GM19351 (cell line): ENCODE results near the gene MTRFR.
A peak's percentile ranks its signal among the peaks of the same experiment; 100 is the strongest.

ENCODE experiments used
- ATAC-seq: cut with Tn5 transposase; IDR thresholded peaks from one replicate; pipeline ENCODE4 v1.9.1; 2021; ENCODE audit warnings: mild to moderate bottlenecking, moderate library complexity; ENCODE audit not compliant: unreplicated experiment

MTRFR gene

GRCh38 chr12:123269896-123270213, 36.6 kb downstream of the MTRFR start:
- no peak for ATAC-seq

GRCh38 chr12:123270214-123271000, 37.2 kb downstream of the MTRFR start:
- peak; percentile 14 for ATAC-seq

GRCh38 chr12:123271001-123271668, 37.9 kb downstream of the MTRFR start:
- peak; percentile 64 for ATAC-seq

GRCh38 chr12:123273166-123273565, 39.9 kb downstream of the MTRFR start:
- no peak for ATAC-seq

GRCh38 chr12:123278101-123278627, 44.9 kb downstream of the MTRFR start:
- peak; percentile 75 for ATAC-seq

GRCh38 chr12:123280971-123281370, 47.7 kb downstream of the MTRFR start:
- ATAC-seq: no peak

- ATAC-seq: no peak
These were observed 48.9 kb downstream of the MTRFR start for GRCh38 chr12:123282111-123282510.

GRCh38 chr12:123283461-123283860, 50.2 kb downstream of the MTRFR start:
- ATAC-seq: no peak

- ATAC-seq: no peak
These were observed 51.4 kb downstream of the MTRFR start for GRCh38 chr12:123284669-123285068.

GRCh38 chr12:123286652-123287373, 53.6 kb downstream of the MTRFR start:
- no peak for ATAC-seq

GRCh38 chr12:123288751-123289346, 55.6 kb downstream of the MTRFR start:
- ATAC-seq: no peak

GRCh38 chr12:123289911-123290310, 56.7 kb downstream of the MTRFR start:
- ATAC-seq: no peak

GRCh38 chr12:123293178-123293760, 60.0 kb downstream of the MTRFR start:
- ATAC-seq: no peak

GRCh38 chr12:123305136-123305535, 71.9 kb downstream of the MTRFR start:
- ATAC-seq: no peak

- ATAC-seq: no peak
These were observed 73.0 kb downstream of the MTRFR start for GRCh38 chr12:123306200-123306599.
